Fibroblast of skin of abdomen (primary cell): Measurements from ENCODE around the gene RAP2C.
"Not testable (repeated sequence)": the region's sequence is repeated elsewhere in the genome, so short reads cannot be mapped to it uniquely, and the experiment has no call there.

Experiments
- DNase-seq: peaks from one replicate; pipeline ENCODE4 v3.0.0-alpha.2; 2013

The RAP2C gene

GRCh38 chrX:132199941-132200340 is 19.3 kb downstream of the RAP2C start:
- peak; percentile 12 for DNase-seq

- DNase-seq: no peak
These were observed 25.2 kb downstream of the RAP2C start for GRCh38 chrX:132193872-132194574.

DNA sequence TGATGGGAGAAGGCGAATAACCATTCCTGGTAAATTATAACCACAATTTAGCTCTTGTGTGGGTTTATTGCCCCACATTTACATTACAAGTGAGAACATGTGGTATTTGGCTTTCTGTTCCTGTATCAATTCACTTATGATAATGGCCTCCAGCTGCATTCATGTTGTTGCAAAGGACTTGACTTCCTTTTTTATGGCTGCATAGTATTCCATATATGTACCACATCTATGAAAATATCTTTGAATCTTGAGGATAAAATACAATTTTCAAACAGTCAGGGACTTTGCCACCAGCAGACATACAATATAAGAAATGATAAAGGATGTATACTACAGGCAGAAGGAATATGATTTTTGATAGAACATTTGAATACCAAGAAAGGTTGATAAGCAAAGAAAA is 27.3 kb downstream of the RAP2C start:
- no peak for DNase-seq

DNA sequence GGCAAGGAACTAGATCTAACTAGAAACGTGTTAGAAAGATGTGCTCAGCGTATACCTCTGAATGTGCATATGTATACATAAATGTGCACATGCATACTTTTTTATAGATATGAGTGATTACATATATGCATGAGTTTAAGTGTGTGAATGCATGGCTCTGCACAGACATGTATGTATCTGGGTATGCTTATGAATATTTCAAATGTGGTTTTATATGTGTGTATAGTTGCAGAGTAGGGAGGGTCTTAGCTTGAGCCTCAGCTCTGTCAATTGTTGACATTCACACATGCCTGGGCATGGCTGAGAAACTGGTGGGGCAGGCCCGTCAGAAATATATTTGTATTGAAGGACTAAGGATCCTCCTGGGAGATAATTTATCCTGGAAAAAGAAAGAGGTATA is 31.1 kb downstream of the RAP2C start:
- no peak for DNase-seq

DNA sequence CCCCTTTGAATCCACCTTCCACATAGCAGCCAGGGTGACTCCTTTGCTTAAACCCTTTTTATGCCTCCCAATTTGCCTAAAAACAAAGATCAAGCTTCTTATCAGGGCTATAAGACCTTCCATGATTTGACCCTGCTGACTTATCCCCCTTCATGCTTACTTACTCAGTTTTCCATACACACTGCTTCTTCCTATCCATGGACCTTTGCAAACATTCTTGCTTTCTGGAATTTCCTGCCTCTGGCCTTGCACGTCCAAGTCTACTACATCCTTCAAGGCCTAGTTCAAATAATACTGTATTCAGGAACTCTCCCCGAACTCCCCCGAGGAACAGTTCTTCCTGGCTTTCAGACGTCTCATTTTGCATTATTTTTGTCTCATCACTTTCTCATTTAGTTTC is 31.8 kb downstream of the RAP2C start:
- no peak for DNase-seq

GRCh38 chrX:132184871-132185270 is 34.4 kb downstream of the RAP2C start:
- DNase-seq: no peak

- DNase-seq: no peak
These were observed 37.9 kb downstream of the RAP2C start for GRCh38 chrX:132181364-132181763.

DNA sequence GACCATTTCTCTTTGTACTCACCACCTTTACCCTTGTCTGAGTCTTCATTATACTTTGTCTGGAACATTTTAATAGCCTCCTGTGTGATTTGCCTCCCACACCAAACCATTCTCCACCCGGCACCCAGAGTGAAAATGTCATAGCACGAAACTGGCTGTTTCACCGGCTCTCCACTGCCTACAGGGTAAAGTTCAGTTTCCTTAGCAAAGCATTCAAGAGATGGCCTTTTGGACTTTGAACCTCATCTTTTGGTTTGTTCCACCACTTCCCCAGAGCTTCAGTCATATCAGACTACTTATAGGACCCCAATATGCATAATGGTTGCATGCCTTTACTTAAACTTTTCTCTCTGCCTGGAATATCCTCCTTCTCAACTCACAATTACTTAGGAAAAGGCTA is 38.3 kb downstream of the RAP2C start:
- no peak for DNase-seq

DNA sequence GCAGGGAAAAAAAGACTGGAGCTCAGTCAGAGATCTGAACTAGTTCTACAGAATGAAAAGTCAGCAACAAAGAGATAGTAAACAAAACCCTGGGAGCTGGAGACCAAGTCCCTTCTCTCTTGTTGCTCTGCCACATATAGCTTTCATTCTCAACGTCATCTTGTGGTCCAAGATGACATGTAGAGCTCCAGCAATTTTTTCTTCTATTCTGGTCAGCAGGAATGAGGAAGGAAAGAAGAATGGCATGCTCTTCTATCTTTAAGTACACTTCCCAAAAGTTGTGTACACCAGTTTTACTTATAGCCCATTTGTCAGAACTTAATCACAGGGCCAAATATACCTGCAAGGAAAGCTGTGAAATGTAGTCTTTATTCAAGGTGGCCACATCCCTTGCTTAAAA is 45.6 kb downstream of the RAP2C start:
- DNase-seq: no peak

- DNase-seq: peak; percentile 67
These were observed 47.4 kb downstream of the RAP2C start for GRCh38 chrX:132171881-132172280.

DNA sequence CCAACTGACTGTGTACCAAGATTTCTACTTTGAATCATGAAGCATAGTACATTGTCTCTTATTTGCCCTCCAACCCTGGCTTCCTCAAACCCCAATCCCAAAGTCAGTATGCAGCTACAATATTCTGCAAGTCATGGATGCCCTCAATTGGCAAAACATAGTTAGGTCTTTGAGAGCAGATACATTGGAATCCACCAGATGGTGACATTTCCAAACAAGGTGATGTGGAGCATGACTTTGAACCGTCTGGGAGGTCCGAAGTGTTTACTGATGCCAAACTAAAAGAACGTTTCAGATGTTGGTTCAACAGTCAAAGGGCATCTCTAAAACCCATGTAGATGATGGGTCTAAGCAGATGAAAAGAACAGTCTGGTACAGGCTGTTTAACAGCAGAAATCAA is 47.8 kb downstream of the RAP2C start:
- DNase-seq: peak; percentile 0

DNA sequence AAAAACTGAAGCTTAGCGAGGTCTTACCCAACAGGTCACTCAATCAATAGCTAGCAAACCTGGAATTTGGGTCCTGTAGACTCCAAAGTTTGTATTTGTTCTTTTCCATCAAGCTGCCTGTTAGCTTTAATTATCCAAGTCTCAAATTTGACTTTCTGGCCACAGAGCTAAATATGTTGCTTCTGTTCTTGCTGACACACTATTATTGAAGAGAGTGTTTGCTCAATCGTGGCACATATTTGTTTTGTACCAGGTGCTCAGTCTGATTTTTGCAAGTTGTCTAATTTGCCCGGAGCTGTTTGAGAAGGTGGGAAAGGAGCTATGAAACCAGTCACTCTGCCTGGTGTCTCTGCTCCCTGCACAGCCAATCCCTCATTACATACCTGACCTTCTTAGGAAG is 49.7 kb downstream of the RAP2C start:
- no peak for DNase-seq

GRCh38 chrX:132165651-132166050 is 53.6 kb downstream of the RAP2C start:
- DNase-seq: peak; percentile 9

DNA sequence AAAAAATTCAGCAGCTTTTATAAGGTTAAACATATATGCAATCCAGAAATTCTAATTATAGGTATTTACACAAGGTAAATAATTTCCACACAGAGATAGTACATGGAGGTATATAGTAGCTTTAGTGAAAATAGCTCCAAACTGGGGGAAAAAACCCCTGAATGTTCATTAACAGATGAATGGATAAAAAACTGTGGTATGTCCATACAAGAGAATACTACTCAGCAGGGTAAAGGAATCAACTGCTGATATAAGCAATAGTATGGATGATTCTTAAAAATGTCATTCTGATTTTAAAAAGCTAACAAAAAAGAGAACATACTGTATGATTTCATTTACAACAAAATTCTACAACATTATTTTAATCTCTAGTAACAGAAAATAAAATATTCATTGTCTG is 54.2 kb downstream of the RAP2C start:
- DNase-seq: no peak

- DNase-seq: not testable (repeated sequence)
These were observed 56.2 kb downstream of the RAP2C start for GRCh38 chrX:132163094-132163493.

GRCh38 chrX:132153166-132153565 is 66.1 kb downstream of the RAP2C start:
- DNase-seq: no peak
